ENCODE results near the gene AMDHD1.
"Not testable (repeated sequence)": the region's sequence is repeated elsewhere in the genome, so short reads cannot be mapped to it uniquely, and the experiment has no call there.

The AMDHD1 gene

GRCh38 chr12:95960241-95960640, 17.1 kb downstream of the AMDHD1 start:
- H3K4me3 ChIP-seq (ENCODE audit: low read depth, low read length) = no peak overlapping the region
- DNase-seq (ENCODE audit: low read depth) = no peak

- H3K4me3 ChIP-seq (ENCODE audit: low read depth, low read length) = no peak overlapping the region
- DNase-seq (ENCODE audit: low read depth) = no peak
These were observed 19.1 kb downstream of the AMDHD1 start for GRCh38 chr12:95962222-95962621.

GRCh38 chr12:95963096-95963495, 20.0 kb downstream of the AMDHD1 start:
- no peak overlapping the region for H3K4me3 ChIP-seq (ENCODE audit: low read depth, low read length)
- no peak for DNase-seq (ENCODE audit: low read depth)

GRCh38 chr12:95966287-95966870, 23.2 kb downstream of the AMDHD1 start:
- no peak overlapping the region for H3K4me3 ChIP-seq (ENCODE audit: low read depth, low read length)
- no peak for DNase-seq (ENCODE audit: low read depth)

- H3K4me3 ChIP-seq (ENCODE audit: low read depth, low read length) = no peak overlapping the region
- DNase-seq (ENCODE audit: low read depth) = no peak
These were observed 24.2 kb downstream of the AMDHD1 start for GRCh38 chr12:95967301-95967700.

GRCh38 chr12:95969116-95969515, 26.0 kb downstream of the AMDHD1 start:
- H3K4me3 ChIP-seq (ENCODE audit: low read depth, low read length) = not testable (repeated sequence)

GRCh38 chr12:95970905-95971304, 27.8 kb downstream of the AMDHD1 start:
- DNase-seq (ENCODE audit: low read depth) = no peak

More at GRCh38 chr12:95969116-95969515, 26.0 kb downstream of the AMDHD1 start:
- not testable (repeated sequence) for DNase-seq (ENCODE audit: low read depth)

GRCh38 chr12:95972832-95973456, 29.8 kb downstream of the AMDHD1 start:
- no peak overlapping the region for H3K4me3 ChIP-seq (ENCODE audit: low read depth, low read length)
- DNase-seq (ENCODE audit: low read depth) = no peak

More at GRCh38 chr12:95970905-95971304, 27.8 kb downstream of the AMDHD1 start:
- no peak overlapping the region for H3K4me3 ChIP-seq (ENCODE audit: low read depth, low read length)

GRCh38 chr12:95974358-95974757, 31.2 kb downstream of the AMDHD1 start:
- no peak for DNase-seq (ENCODE audit: low read depth)
- no peak overlapping the region for H3K4me3 ChIP-seq (ENCODE audit: low read depth, low read length)

- DNase-seq (ENCODE audit: low read depth) = no peak
- no peak overlapping the region for H3K4me3 ChIP-seq (ENCODE audit: low read depth, low read length)
These were observed 32.4 kb downstream of the AMDHD1 start for GRCh38 chr12:95975491-95975890.

- H3K4me3 ChIP-seq (ENCODE audit: low read depth, low read length) = no peak overlapping the region
- no peak for DNase-seq (ENCODE audit: low read depth)
These were observed 33.3 kb downstream of the AMDHD1 start for GRCh38 chr12:95976416-95976832.

GRCh38 chr12:95977764-95978305, 34.7 kb downstream of the AMDHD1 start:
- DNase-seq (ENCODE audit: low read depth) = no peak
- H3K4me3 ChIP-seq (ENCODE audit: low read depth, low read length) = no peak overlapping the region

GRCh38 chr12:95978351-95978750, 35.2 kb downstream of the AMDHD1 start:
- DNase-seq (ENCODE audit: low read depth) = no peak
- H3K4me3 ChIP-seq (ENCODE audit: low read depth, low read length) = no peak overlapping the region

GRCh38 chr12:95978774-95979173, 35.6 kb downstream of the AMDHD1 start:
- no peak for DNase-seq (ENCODE audit: low read depth)
- no peak overlapping the region for H3K4me3 ChIP-seq (ENCODE audit: low read depth, low read length)

- no peak for DNase-seq (ENCODE audit: low read depth)
- H3K4me3 ChIP-seq (ENCODE audit: low read depth, low read length) = no peak overlapping the region
These were observed 37.3 kb downstream of the AMDHD1 start for GRCh38 chr12:95980437-95980836.

- DNase-seq (ENCODE audit: low read depth) = no peak
These were observed 39.5 kb downstream of the AMDHD1 start for GRCh38 chr12:95982602-95983001.

GRCh38 chr12:95984682-95985081, 41.6 kb downstream of the AMDHD1 start:
- no peak overlapping the region for H3K4me3 ChIP-seq (ENCODE audit: low read depth, low read length)
- no peak for DNase-seq (ENCODE audit: low read depth)

More at GRCh38 chr12:95982602-95983001, 39.5 kb downstream of the AMDHD1 start:
- no peak overlapping the region for H3K4me3 ChIP-seq (ENCODE audit: low read depth, low read length)

- no peak for DNase-seq (ENCODE audit: low read depth)
These were observed 43.8 kb downstream of the AMDHD1 start for GRCh38 chr12:95986635-95987570.

GRCh38 chr12:95988506-95989275, 45.6 kb downstream of the AMDHD1 start:
- no peak for DNase-seq (ENCODE audit: low read depth)
- no peak overlapping the region for H3K4me3 ChIP-seq (ENCODE audit: low read depth, low read length)

More at GRCh38 chr12:95986635-95987570, 43.8 kb downstream of the AMDHD1 start:
- no peak overlapping the region for H3K4me3 ChIP-seq (ENCODE audit: low read depth, low read length)
